ENCODE results near the gene VASN. TPM values are rescaled to one million over a fixed set of nuclear protein-coding genes. Genes with fewer than 3 reads are reported as not detected.

The VASN gene
- total and polyA plus RNA-seq, 10 of the 15 experiments (the other 5 are each of a cell fraction or from before 2014, with no cell fraction given), result 0.02 to 0.19 (median 0.14) TPM; not detected in 6

DNA sequence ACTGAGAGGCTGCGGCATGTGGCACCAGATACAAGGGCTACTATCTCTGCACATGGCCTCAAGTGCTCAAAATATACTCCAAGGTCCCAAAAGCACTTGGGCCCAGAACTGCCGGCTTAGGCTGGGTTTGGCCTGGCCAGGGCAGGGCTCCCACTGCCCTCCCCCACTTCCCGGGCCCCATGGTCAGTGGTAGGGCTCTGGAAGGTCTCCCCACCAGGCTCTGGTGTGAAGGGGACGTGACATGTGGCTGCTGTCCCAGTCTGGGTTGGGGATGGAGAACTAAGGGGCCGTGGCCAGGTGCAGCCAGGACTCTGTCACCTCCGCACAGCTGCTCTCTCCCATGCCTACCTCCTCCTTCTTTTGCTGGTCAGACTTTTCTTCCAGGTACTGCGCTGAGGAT lies 14.8 kb upstream of the VASN start:
- Histone ChIP-seq H3K4me2 (ENCODE audit: control insufficient read depth, insufficient read depth) (no peak overlapping the region), H3K9ac (ENCODE audit: control insufficient read depth, insufficient read depth, low read length) (no peak overlapping the region), H4K20me1 (ENCODE audit: control insufficient read depth, insufficient read depth) (no peaks in the 10 kb centered on the region), H3K4me3 (no peak overlapping the region), H3K27me3 (replicated peaks in 1 of 2; ENCODE audit: control insufficient read depth in 2 of 2, insufficient read depth in 2 of 2, low read length in 1 of 2) (no peaks in the 10 kb centered on the region), H3K4me1 (ENCODE audit: control insufficient read depth, insufficient read depth, low read length) (no peaks in the 10 kb centered on the region), H3K36me3 (ENCODE audit: control insufficient read depth in 2 of 2, insufficient read depth in 2 of 2, low read length in 1 of 2) (peaks cover 4 to 15% of the 10 kb centered on the region in 2 experiments; a peak in 3 of 4 replicates), H3K9me3 (replicated peaks; ENCODE audit: control insufficient read depth, insufficient read depth, low read length) (no peaks in the 10 kb centered on the region), H3K79me2 (ENCODE audit: control insufficient read depth, insufficient read depth, low read length) (no peaks in the 10 kb centered on the region), H3K27ac (ENCODE audit: control insufficient read depth, insufficient read depth) (no peak overlapping the region), H2AFZ (ENCODE audit: control insufficient read depth, low read depth, low read length) (no peak overlapping the region)
- in situ Hi-C loops (cut with MboI) (no loop called here), intact Hi-C loops (cut with micrococcal nuclease; ENCODE audit: unreplicated experiment) (loop anchor here (10.0 kb wide), 1 partner anchor 118 kb away; the partner anchor contains the start of genes HMOX2 and NMRAL1)
- RAD21 ChIA-PET (ENCODE audit: unreplicated experiment), result no interaction called here
- POLR2A ChIA-PET, result no interaction called here
- BruUV-seq (replicated peaks), result no TSS peak
- TF ChIP-seq EP300 (IDR thresholded peaks at IDR 0.05; ENCODE audit: borderline replicate concordance in 1 of 2, control insufficient read depth in 1 of 2, low read depth in 2 of 2, low read length in 2 of 2), result no peak
- TF ChIP-seq SPI1 (IDR thresholded peaks at IDR 0.05; ENCODE audit: borderline replicate concordance, insufficient read depth, low read depth, low read length), result no peak
- no peak for TF ChIP-seq YY1 (IDR thresholded peaks at IDR 0.05; ENCODE audit: low read depth, low read length)
- no peak for TF ChIP-seq RB1 (IDR thresholded peaks at IDR 0.05; ENCODE audit: borderline replicate concordance)
- TF ChIP-seq POLR2A (IDR thresholded peaks at IDR 0.05; ENCODE audit: low read depth, low read length), result peak; percentile 47
- no peak for TF ChIP-seq BCL11A (IDR thresholded peaks at IDR 0.05; ENCODE audit: low read depth, low read length)
- 92% methylated on average over 7 of the region's 7 CpGs for WGBS (ENCODE audit: insufficient coverage, insufficient replicate concordance, low lambda C conversion rate, missing lambda C conversion rate)
- SMC1A ChIA-PET (ENCODE audit: uncharacterized antibody, unreplicated experiment), result no interaction called here
- no peak for DNase-seq (ENCODE audit: low read depth, low spot score)
- FAIRE-seq, result no peak
- CTCF ChIA-PET, result interaction anchor here (0.7 kb wide), 1 partner anchor 509 kb away, joined by 3 read pairs; no protein-coding TSS in a partner anchor
- no peak for ATAC-seq

DNA sequence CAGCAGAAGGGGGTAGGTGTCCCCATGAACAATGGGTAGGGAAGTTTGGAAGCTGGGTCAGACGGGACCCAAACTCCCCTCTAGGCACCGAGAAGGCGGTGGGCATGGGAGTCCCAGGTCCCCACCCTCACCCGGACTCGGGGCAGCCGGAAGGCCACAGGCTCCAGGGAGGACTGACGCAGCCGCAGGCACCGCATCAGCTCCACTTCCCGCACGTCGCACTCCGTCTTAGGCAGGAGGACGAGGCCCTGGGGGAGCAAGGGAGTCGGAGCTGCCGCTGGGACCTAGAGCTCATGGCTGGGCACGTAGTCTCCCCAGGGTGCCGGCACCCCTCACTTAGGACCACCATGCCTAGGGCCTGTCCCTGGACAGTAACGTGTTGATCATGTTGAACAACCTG lies 13.4 kb upstream of the VASN start:
- ATAC-seq (no peak), FAIRE-seq (no peak), DNase-seq (ENCODE audit: low read depth, low spot score) (no peak)
- Histone ChIP-seq H3K79me2 (ENCODE audit: control insufficient read depth, insufficient read depth, low read length) (no peaks in the 10 kb centered on the region), H3K4me3 (no peak overlapping the region), H2AFZ (ENCODE audit: control insufficient read depth, low read depth, low read length) (no peak overlapping the region), H3K9ac (ENCODE audit: control insufficient read depth, insufficient read depth, low read length) (no peak overlapping the region), H3K4me1 (ENCODE audit: control insufficient read depth, insufficient read depth, low read length) (no peaks in the 10 kb centered on the region), H3K27me3 (replicated peaks in 1 of 2; ENCODE audit: control insufficient read depth in 2 of 2, insufficient read depth in 2 of 2, low read length in 1 of 2) (no peaks in the 10 kb centered on the region), H3K27ac (ENCODE audit: control insufficient read depth, insufficient read depth) (no peak overlapping the region), H4K20me1 (ENCODE audit: control insufficient read depth, insufficient read depth) (no peaks in the 10 kb centered on the region), H3K36me3 (ENCODE audit: control insufficient read depth in 2 of 2, insufficient read depth in 2 of 2, low read length in 1 of 2) (peaks cover 4 to 23% of the 10 kb centered on the region in 2 experiments; a peak in 3 of 4 replicates), H3K4me2 (ENCODE audit: control insufficient read depth, insufficient read depth) (no peak overlapping the region), H3K9me3 (replicated peaks; ENCODE audit: control insufficient read depth, insufficient read depth, low read length) (no peaks in the 10 kb centered on the region)
- 98% methylated on average over 19 of the region's 19 CpGs for WGBS (ENCODE audit: insufficient coverage, insufficient replicate concordance, low lambda C conversion rate, missing lambda C conversion rate)
- ChIA-PET RAD21 (ENCODE audit: unreplicated experiment) (no interaction called here), POLR2A (no interaction called here), SMC1A (ENCODE audit: uncharacterized antibody, unreplicated experiment) (interaction anchor here (1.8 kb wide), 1 partner anchor 45 kb away, joined by 11 read pairs; no protein-coding TSS in a partner anchor), CTCF (interaction anchor here (0.8 to 1.0 kb wide), 3 partner anchors 28 to 52 kb away, joined by 3 to 7 read pairs (median 3); no protein-coding TSS in a partner anchor)
- no peak for TF ChIP-seq HDAC6 (IDR thresholded peaks at IDR 0.05; ENCODE audit: unreplicated experiment)
- TF ChIP-seq ZNF384 (IDR thresholded peaks at IDR 0.05; ENCODE audit: borderline replicate concordance, low read depth, low read length), result no peak
- TF ChIP-seq POLR2A (IDR thresholded peaks at IDR 0.05; ENCODE audit: low read depth, low read length), result peak; percentile 49; the same call in 1 of the 2 replicates
- TF ChIP-seq TAF1 (IDR thresholded peaks at IDR 0.05; ENCODE audit: borderline replicate concordance, low read depth, low read length), result no peak
- TF ChIP-seq EZH2 (IDR thresholded peaks at IDR 0.05; ENCODE audit: borderline replicate concordance, control insufficient read depth, low read depth, low read length), result no peak
- intact Hi-C loops (cut with micrococcal nuclease; ENCODE audit: unreplicated experiment), result loop anchor here (10.0 kb wide), 1 partner anchor 117 kb away; the partner anchor contains the start of genes HMOX2 and NMRAL1
- in situ Hi-C loops (cut with MboI), result no loop called here
- no TSS peak for BruUV-seq (replicated peaks)

Data from GM12878 (cell line).